NCI-H774 (cell line): ENCODE data around the gene WDR27.
A peak's percentile ranks its signal among the peaks of the same experiment; 100 is the strongest.
"Not testable (repeated sequence)": the region's sequence is repeated elsewhere in the genome, so short reads cannot be mapped to it uniquely, and the experiment has no call there.

Source experiments
- DNase-seq: peaks from one replicate; lab custom pipeline; 2025; lab: John Stamatoyannopoulos, UW

WDR27 gene

DNA sequence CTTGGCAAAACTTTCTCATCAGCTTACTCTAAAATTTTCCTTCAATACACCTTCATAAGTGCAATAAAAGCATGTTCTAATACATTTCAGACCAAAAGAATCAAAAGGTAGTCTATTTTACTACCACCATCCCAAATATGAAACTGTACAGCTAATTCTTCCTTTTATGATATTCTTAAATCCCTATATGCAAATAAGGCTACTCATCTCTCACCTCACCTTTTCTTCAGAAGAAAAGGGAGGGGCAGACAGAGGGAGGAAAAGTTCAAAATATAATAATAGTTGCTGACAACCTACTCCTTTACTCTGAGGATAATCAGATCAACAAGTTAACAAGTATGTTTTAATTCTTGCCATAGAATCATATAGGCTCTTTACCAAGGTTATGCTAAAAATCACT lies 7.5 kb upstream of the WDR27 start:
- no peak for DNase-seq

DNA sequence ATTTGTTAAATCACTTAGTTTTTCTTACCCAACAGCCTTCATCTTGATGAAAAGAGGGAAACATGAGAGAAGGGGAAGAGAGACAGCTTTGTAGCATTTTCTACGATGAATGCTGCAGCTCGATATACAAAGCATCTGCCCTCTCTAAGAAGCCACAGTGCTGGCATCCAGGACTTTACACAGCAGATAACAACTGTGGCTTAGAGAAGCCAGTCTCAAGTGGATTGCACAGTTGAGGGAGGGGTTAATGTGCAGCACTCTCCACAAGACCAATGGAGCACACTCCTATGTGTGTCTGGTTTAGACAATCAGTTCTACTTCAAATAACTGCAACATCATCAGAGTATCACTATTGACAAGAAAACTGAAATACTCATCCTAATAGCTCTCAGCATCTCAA lies 5.9 kb upstream of the WDR27 start:
- no peak for DNase-seq

DNA sequence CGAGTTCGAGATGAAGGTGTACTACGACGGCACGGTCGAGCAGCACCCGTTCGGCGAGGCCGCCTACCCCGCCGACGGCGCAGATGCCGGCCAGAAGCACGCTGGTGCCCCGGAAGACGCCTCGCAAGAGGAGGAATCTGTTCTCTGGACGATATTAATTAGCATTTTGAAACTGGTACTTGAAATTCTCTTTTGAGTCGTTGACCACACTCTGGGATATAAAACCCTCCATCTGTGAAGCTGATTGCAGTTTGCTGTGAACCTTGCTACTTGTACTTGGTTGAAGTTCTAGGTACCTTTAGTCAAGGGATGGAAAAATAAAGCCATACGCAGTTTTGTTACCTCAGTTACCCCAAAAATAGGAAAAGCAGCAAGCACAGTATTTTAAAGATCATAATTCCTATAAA lies 1.0 kb upstream of the WDR27 start:
- DNase-seq: no peak

DNA sequence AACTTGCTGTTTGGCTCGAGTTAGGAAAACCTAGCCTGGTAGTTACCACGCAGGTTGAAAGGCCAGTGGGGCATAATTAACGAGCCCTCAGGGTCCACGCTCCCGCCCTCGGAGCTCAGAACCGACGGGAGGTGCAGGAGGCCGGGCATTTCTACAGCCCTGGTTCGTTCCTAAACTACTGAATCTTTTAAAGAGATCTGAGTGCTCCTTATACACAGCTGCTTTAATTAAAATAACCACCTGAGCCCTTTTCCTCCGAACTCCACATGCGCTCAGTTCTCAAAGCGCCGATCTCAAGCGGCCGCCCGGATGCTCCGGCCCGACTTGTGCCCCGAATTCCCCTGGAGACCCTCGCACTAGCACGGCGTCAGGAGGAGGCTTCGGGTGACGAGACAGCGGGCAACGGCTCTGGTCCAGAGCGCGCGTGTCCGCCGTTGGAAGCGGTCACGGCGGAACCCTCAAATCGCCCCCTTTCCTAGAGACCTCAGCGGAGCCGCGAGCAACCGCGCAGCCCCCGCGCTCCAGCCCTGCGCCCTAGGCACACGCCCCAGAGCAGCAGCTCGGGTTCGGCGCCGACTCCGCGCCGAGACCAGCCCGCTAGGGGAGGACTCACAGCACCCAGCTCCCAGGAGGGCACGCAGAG lies 397 bp downstream of the WDR27 start:
- DNase-seq: peak; percentile 47

DNA sequence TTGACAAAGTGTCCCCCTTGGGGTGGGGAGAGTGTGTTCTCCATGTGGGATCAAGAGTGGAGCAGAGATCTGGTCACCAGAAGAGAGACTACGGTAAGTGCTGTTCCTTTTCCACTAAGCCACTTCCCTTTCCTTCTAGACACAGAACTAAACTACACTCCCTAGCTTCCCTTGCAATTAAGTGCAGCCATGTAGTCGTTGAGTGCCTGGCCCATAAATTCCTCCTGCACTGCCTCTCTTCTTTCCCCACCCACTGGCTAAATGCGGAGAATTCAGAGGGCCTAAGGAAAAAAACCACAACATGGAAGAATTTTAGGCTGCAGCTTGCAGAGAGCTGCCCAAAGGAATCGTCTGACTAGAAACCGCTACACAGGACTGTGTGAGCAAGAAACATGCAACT lies 1.5 kb downstream of the WDR27 start:
- DNase-seq: no peak

DNA sequence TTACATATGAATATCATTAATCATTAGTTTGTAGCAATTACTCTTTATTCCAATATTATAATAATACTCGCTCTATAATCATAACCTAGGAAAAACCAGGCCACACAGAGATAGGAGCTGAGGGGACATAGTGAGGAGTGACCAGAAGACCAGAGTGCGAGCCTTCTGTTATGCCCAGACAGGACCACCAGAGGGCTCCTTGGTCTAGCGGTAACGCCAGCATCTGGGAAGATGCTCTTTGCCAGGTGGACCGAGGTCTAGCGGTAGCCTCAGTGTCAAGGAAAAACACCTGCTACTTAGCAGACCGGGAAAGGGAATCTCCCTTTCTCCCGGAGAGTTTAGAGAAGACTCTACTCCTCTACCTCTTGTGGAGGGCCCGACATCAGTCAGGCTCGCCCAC lies 4.7 kb downstream of the WDR27 start:
- not testable (repeated sequence) for DNase-seq

DNA sequence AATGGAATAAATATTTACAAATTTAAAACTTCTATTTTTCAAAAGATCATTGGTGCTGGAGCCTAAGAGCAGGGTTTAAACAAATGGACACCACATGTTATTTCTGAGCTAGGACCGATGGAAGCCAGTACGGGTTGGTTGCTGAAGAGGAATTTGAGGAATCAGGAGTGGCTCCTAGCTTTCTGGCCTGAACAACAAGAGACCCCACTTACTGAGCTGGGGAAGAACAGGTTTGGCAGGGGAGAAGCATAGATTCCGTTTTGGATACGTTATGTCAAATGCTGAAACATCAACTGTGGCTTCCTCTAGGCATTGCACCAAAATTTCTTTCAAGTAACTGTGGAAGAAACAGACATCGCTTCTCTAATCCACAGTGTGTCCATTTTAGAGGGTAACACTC lies 6.7 kb downstream of the WDR27 start:
- no peak for DNase-seq

DNA sequence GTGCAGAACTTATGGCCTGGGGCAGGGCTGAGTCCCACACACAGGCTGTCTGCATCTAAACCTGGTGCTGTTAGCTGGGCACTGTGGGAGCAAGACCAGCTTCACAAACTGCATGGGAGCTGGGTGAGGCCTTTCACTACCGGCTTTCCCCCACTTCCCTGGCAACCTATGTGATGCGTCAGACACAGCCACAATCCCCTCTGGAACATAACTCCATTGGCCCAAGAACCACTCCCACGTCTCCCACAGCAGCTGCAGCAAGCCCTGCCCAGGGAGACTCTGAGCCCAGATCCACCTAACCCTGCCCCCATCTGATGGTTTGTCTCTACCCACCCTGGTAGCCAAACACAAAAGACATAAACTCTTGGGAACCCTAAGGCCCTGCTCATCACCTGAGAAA lies 9.3 kb downstream of the WDR27 start:
- DNase-seq: no peak

DNA sequence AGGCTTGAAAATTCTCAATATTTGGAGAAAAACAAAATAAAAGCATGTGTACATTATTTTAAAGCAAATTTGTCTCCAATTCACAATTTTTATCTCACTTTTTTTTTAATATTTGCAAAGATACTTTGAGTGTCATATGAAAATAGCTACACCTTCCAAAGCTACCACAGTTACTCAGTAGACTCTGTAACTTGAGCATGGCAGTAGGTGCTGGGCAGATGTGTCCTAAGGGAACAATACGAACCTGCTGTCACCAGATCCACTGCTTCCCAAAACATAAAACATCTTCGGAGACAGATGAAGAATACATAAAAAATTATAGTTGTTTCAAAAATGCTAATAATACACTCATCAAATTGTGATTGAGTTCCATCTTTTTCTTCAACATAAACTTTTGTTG lies 10.6 kb downstream of the WDR27 start:
- no peak for DNase-seq

DNA sequence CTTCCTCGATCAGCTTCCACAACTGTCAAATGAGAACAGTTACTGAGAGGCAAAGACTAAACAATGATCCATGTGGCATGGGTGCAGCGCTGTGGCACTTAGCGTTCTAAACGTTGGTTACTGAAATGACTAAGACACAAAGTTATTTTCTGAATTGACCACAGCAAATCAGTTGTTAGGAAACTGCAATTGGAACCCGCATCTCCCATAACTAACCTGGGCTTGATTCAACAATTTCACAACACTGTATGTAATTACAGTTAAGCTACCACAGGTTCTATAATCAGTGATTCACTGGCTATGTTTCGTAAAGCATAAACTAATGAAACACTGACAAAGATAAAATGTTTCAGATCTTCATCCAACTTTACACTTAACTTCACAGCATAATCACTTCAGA lies 12.5 kb downstream of the WDR27 start:
- DNase-seq: no peak

DNA sequence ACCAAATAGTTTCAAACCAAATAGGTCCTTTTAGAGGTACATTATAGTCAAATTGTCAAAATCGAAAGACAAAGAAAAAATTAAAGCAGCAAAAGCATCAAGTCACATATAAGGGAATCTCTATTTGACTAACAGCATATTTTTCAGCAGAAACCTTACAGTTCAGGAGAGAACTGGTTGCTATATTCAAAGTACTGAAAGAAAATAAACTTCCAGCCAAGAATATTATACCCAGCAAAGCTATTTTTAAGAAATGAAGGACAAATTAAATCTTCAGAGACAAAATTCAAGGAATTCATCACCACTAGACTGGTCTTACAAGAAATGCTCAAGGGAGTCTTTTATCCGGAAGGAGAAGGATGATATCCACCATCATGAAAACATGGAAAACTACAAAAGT lies 16.0 kb downstream of the WDR27 start:
- DNase-seq: no peak

DNA sequence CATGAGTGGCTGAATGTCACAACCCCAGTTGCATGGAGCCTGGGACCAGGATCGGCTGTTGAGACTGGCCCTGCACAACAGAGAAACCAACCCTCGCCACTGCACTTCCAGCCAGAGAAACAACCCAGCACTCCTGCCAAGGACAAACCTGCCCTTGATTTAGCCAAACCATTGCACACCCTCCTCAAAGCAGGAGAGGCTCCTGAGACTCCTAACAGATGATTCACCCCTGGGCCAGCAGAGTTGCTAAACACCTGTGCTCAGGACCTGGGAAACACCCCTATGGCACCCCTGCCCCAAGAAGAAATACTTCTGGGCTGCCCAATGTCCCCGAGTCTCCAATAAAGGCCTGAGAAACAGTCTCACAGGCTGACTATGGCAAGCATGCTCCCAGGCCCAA lies 17.8 kb downstream of the WDR27 start:
- no peak for DNase-seq

DNA sequence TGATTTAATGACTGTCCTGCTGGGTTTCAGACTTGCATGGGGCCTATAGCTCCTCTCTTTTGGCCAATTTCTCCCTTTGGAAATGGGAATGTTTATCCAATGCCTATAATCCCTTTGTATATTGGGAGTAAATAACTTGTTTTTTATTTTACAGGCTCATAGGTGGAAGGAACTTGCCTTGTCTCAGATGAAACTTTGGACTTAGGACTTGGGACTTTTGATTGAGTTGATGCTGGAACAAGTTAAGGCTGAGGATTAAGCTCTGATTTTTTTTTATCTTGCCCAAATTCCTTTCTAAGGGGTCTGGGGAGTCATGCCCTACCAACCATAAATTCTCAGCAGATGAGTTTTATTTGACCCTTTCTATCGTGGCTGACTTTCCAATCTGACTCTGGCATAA lies 23.5 kb downstream of the WDR27 start:
- DNase-seq: no peak

DNA sequence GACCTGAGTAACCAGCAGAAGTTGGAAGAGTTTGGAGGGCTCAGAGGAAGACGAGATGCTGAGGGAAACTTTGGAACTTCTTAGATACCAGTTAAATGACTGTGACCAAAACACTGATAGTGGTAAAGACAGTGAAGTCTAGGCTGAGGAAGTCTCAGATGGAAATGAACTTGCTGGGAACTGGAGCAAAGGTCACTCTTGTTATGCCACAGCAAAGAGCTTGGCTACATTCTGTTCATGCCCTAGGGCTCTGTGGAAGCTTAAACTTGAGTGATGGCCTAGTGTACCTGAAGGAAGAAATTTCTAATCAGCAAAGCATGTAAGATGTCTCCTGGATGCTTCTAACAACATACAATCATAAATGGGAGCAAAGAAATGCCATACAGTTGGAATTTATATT lies 24.7 kb downstream of the WDR27 start:
- no peak for DNase-seq

DNA sequence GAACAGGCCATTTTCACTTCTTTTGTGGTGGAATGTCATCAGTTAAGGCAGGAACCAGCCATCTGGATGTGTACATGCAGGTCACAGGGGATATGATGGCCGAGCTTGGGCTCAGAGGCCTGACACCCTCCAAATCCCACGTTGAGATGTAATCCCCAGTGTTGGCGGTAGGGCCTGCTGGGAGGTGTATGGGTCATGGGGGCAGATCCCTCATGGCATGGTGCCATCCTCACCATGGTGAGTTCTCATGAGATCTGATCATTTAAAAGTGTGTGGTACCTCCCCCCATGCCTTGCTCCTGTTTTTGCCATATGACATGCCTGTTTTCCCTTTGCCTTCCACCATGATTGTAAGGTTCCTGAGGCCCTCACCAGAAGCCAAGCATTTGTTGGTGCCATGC lies 26.8 kb downstream of the WDR27 start:
- DNase-seq: no peak

DNA sequence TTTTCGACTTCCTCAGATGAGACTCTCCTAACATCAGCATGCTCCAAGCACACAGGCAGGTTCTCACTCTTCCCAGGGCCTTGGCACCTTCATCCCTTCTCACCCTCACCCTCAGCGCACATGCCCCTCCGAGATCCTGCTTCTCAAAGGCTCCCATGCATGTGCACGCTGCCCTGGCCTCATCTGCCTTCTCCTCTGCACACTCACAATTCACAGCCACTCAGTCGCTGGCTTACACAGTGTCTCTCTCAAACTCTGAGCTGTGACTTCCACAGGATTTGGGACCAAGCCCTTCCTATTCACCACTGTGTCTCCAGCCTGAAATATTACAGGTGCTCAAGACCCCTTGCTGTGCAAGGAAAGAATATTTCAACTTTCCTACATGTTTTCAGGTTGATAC lies 30.3 kb downstream of the WDR27 start:
- DNase-seq: no peak

DNA sequence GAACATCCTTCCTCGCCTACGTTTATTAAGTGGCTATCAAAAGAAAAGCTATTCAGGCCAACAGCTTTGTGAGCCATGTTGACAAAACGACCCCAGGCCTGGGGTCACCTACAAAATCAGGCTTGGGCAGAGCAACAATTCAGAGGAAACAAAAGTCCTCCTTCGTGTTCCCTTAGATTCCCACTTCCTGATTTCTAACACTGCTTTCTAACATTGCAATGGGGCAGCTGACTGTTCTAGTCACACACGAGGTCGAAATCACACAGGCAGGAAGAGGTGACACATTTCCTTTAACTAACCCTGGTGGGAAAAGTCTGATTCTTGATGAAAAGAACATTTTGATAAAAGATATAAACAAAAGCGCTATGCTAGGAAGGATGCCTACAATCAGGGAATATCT lies 31.9 kb downstream of the WDR27 start:
- no peak for DNase-seq

DNA sequence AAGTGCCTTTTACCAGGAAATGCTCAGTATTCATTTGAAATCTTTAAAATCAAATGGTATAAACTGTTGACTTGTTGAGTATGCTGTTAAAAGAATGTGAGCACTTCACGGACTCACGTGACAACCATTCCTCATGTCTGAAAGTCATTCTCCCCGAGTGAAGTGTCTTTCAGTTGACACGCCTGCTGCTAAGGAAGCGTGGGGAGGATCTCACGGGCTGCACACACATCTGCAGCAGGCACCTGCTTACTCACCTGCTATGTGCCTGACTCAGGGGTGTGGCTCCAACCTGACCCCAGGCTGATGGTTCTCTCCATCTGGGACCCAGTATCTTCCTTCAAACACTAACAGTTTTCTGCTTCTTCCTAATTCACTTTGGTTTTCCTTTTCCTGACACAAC lies 32.7 kb downstream of the WDR27 start:
- peak; percentile 79 for DNase-seq

DNA sequence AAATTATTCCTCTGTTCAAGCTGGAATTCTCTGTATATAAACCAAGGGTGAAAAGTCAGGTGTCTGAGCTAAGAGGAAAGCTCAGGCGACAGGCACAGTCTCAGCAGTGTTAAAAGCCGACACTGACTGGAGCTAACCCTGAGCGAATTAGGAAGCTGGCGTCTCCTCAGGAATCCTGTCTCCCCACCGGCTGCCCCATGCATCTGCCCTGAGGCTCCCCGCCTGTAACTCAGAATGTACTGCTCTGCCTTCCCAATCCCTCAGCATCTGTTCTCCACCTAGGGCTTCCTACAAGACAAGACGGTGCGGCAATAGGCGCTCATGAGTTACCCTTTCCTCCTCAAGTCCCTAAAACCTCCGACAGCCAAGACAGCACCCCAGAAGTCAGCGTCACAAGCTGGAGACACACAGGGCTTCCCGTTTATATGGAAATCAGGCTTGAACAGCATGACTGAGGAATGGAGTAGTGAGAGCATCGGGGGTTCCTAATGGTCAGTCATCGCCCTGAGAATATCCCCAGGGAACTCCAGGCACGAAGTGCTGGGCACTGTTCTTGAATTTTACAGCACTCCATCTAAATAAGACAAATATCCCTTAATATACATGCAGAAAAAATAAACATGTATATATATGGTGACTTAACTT lies 33.5 kb downstream of the WDR27 start:
- no peak for DNase-seq

DNA sequence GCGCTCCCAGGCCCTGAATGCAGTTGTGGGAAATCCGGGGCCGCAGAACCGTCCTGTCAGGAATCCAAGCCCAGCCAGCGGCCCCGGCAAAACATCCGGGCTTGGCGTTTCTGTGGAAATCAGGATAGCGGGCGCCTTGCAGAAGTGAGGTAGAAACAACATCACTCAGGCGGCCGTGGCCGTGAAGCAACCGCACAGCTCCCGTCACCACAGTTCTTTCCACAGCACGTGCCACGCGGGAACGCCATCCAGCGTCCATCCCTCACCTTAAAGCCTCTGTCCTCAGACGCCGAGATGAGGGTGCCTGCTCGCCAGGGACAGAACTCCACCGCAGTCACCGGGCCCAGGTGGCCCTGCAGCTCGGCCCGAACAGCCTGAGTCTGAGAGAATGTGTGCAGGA lies 34.1 kb downstream of the WDR27 start:
- no peak for DNase-seq

DNA sequence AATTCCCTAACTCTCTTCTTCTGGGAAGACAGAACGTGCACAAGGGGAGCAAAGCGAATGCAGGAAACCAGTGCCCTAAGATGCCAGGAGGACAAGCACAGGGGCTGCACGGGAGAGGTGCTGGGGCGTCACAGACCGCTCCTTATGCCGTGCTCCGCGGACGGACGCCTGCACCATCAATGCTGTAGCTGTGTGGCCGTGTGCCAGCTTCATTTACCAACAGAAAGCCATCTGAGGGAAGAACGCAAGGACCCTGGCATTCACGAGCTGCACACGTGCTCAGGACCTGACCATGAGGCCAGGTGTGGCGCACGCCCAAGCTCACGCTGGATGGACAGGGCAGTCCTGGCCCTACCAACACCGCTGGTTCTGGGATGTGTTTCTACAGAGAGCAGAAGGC lies 35.4 kb downstream of the WDR27 start:
- DNase-seq: peak; percentile 83

DNA sequence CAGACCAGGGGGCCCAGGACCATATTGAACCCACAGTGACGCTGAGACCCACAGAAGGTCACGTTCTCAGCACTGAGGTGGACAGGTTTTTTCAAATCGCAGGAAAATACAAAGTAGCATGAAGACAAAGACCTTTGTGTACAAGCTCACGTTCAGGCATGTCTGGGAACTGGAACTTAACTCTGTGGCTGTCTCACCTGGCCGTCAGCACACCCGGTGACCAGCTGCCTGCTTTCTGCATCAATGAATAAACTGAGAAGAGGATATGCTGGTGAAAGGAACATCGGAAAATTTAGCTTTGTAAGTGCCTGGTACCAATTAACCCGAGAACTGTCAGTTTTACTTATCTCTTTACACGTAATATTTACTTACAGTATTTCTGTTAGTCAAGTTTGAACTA lies 36.5 kb downstream of the WDR27 start:
- DNase-seq: peak; percentile 84

DNA sequence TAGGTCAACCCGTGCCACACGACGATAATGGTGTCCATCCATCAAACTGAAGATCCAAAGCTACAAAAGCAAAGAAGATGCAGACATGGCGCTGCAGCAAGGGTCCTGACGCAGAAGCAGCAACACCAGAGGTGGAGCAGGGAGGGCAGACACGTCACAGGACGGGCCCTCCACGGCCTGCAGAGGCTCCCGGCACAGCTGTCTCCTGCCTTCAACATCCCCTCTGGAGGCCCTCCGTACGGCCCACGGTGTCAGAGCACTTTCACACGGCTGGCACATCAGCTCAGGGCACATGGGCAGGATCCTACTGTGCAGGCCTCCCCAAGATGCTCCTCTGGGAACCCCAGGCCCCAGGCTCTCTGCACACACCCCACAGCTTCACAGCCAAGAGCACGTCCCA lies 37.6 kb downstream of the WDR27 start:
- no peak for DNase-seq

DNA sequence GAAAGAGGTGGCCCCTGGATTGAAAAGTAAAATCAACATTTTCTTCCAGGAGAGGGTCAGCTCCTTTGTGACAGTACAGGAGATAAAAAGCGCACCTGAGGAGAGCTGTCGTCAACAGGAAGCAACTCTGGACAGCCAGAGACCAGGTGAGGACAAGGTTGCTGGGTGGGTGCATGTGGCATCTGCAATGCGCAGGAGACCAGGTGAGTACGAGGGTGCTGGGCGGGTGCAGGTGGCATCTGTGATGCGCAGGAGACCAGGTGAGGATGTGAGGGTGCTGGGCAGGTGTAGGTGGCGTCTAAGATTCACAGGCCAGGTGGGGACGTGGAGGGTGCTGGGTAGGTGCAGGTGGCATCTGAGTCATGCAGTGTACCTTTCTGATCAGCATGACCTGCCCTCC lies 38.4 kb downstream of the WDR27 start:
- DNase-seq: peak; percentile 59
